Adrenal gland (tissue), 12 donors: ENCODE data around the gene MAPK1IP1L. TPM values are rescaled to one million over a fixed set of nuclear protein-coding genes. Genes with fewer than 3 reads are reported as not detected.

Experiments
- DNase-seq, 7 donors: peaks; one replicate each; pipeline ENCODE4 v3.0.0-alpha.2; 2019 to 2020
- H3K27ac ChIP-seq, 5 donors: fragments of 200-600 bp; sonication (generic) in 4 of 5; 1 replicate in 3 of 5; 2 replicates in 2 of 5; pipeline versions ENCODE4 v1.5.1 to v1.8.0; 2016 to 2020; ENCODE audit warnings: mild to moderate bottlenecking in 1 of 5
- H3K27me3 ChIP-seq: fragments of 200-600 bp; 2 replicates; pipeline ENCODE4 v1.8.0; 2021
- H3K36me3 ChIP-seq, 2 donors: fragments of 200-600 bp; replicated peaks in 1 of 2; 1 replicate in 1 of 2; 2 replicates in 1 of 2; pipeline versions ENCODE4 v1.5.1 to v1.8.0; 2018 to 2022
- H3K4me1 ChIP-seq, 2 donors: fragments of 200-600 bp; replicated peaks in 1 of 2; 1 replicate in 1 of 2; 2 replicates in 1 of 2; pipeline versions ENCODE4 v1.5.1 to v1.8.0; 2018 to 2021
- H3K4me3 ChIP-seq, 4 donors: fragments of 200-600 bp; sonication (generic) in 3 of 4; one replicate each; pipeline ENCODE4 v1.5.1; 2016 to 2018
- H3K9me3 ChIP-seq, 3 donors: fragments of 200-600 bp; sonication (generic) in 1 of 3; replicated peaks in 1 of 3; 1 replicate in 2 of 3; 2 replicates in 1 of 3; pipeline versions ENCODE4 v1.5.1 to v1.8.0; 2016 to 2021
- CTCF ChIP-seq, 6 experiments: fragments of 450-650 bp in 4 of 6; fragments of 200-600 bp in 2 of 6; sonication (generic) in 1 of 6; IDR thresholded peaks; 1 replicate in 5 of 6; 2 replicates in 1 of 6; pipeline versions ENCODE4 v1.5.1 to v1.8.0; 2016 to 2021; ENCODE audit warnings: antibody characterized with exemption in 6 of 6, mild to moderate bottlenecking in 2 of 6, moderate library complexity in 1 of 6
- POLR2A ChIP-seq, 2 donors: fragments of 450-650 bp; IDR thresholded peaks; one replicate each; pipeline ENCODE4 v1.6.1; 2017; ENCODE audit warnings: antibody characterized with exemption in 2 of 2, mild to moderate bottlenecking in 2 of 2, moderate library complexity in 1 of 2
- WGBS, 4 donors: extraction: QIAGEN DNeasy Blood & Tissue Kit in 2 of 4; methylation state at CpG; one replicate each; pipeline versions ENCODE4 v1.1.5 to v1.1.7; 2013 to 2017; 5-methylcytosine and 5-hydroxymethylcytosine counted together
- intact Hi-C, 2 donors: fragments of 100-400 bp; cut with DNase I; formaldehyde crosslinking; loops; one replicate each; pipeline versions ENCODE4 v1.14.1 to v1.15.0; 2022 to 2023
- polyA plus RNA-seq, 3 donors: library from polyadenylated mRNA; stranded (reverse); fragments of 200-250 nt in 2 of 3; fragments of 350-450 nt in 1 of 3; fragmentation: Illumina TruSeq in 1 of 3; extraction: RNeasy Lipid Tissue Mini Kit (QIAGEN cat#74804) in 1 of 3; gene quantifications; one replicate each; pipeline ENCODE4 v1.2.3, GENCODE V29; 2013 to 2014
- total RNA-seq, 9 donors: library from RNA; depleted of rRNA in 4 of 9; stranded (reverse); fragments of >200 nt in 4 of 9; fragments of 120-200 nt in 1 of 9; fragmentation: NEBNext Ultra II Directional in 1 of 9; extraction: Animal tissue kit (Norgen Biotek cat#: 25700) in 1 of 9; gene quantifications; one replicate each; pipeline versions ENCODE4 v1.1.0 to v1.2.4, GENCODE V29; 2013 to 2023
- donor health status: healthy with polysubstance abuse.
- donor health status: Bipolar disorder and iron deficiency.
- donor health status: DM: yes; HTN: yes; CAD: no.
- donor health status: DM: no; HTN: no; CAD: no.
- donor health status: DM: no; HTN: no; CAD: no.
- donor health status: DM: yes; HTN: yes; CAD: no.

Gene MAPK1IP1L
- total and polyA plus RNA-seq, 12 donors = 23.2 to 132 (median 76.5) TPM

- H3K27ac ChIP-seq = no peak overlapping the region
- H3K4me1 ChIP-seq = peaks cover 0 to 23% of the 10 kb centered on the region in 2 donors
- H3K4me3 ChIP-seq = no peak overlapping the region
- H3K36me3 ChIP-seq = peaks cover 0 to 1% of the 10 kb centered on the region in 2 donors
- H3K9me3 ChIP-seq = no peaks in the 10 kb centered on the region
- TF ChIP-seq CTCF (IDR thresholded peaks at IDR 0.05) = no peak
- no peak for TF ChIP-seq POLR2A (IDR thresholded peaks at IDR 0.05)
- no peak for DNase-seq
- intact Hi-C loops = no loop called here
- H3K27me3 ChIP-seq = no peaks in the 10 kb centered on the region
- WGBS, 4 donors = 74 to 89% (median 80%) methylated on average over 2 of the region's 2 CpGs
These were observed 2.5 kb upstream of the MAPK1IP1L start for GRCh38 chr14:55048900-55049436.

- intact Hi-C loops = no loop called here
These were observed 353 bp upstream of the MAPK1IP1L start for GRCh38 chr14:55051165-55051422.

GRCh38 chr14:55052269-55052930 is 953 bp downstream of the MAPK1IP1L start:
- DNase-seq = no peak
- Histone ChIP-seq H3K4me1 (peaks cover 0 to 54% of the 10 kb centered on the region in 2 donors), H3K4me3 (peak overlapping the region in 3 of 4 donors; percentile 73 to 90 (median 87)), H3K27ac (peak overlapping the region; percentile 99 to 100 (median 100)), H3K36me3 (no peaks in the 10 kb centered on the region), H3K27me3 (no peaks in the 10 kb centered on the region), H3K9me3 (no peaks in the 10 kb centered on the region)
- TF ChIP-seq POLR2A (IDR thresholded peaks at IDR 0.05) (no peak), CTCF (IDR thresholded peaks at IDR 0.05) (no peak)
- intact Hi-C loops = no loop called here
- whole genome bisulfite sequencing, 4 donors = 6 to 9% (median 8%) methylated on average over 14 of the region's 14 CpGs

More at GRCh38 chr14:55051165-55051422, 353 bp upstream of the MAPK1IP1L start:
- TF ChIP-seq POLR2A (IDR thresholded peaks at IDR 0.05) (no peak), CTCF (IDR thresholded peaks at IDR 0.05) (no peak)
- no peak for DNase-seq
- Histone ChIP-seq H3K4me3 (peak overlapping the region in 2 of 4 donors; percentile 73 to 87), H3K4me1 (peaks cover 0 to 45% of the 10 kb centered on the region in 2 donors), H3K9me3 (no peaks in the 10 kb centered on the region), H3K27me3 (no peaks in the 10 kb centered on the region), H3K27ac (peak overlapping the region; percentile 55 to 100 (median 100)), H3K36me3 (no peaks in the 10 kb centered on the region)
- 0 to 2% (median 1%) methylated on average over 9 to 10 of the region's 10 CpGs for WGBS, 4 donors

GRCh38 chr14:55053018-55053417 is 1.6 kb downstream of the MAPK1IP1L start:
- H3K27ac ChIP-seq = peak overlapping the region in 4 of 5 donors; percentile 14 to 100 (median 100)
- H3K4me3 ChIP-seq = peak overlapping the region in 1 of 4 donors; percentile 87
- 61 to 66% (median 63%) methylated on average over 6 of the region's 6 CpGs for WGBS, 4 donors
- intact Hi-C loops = no loop called here
- H3K4me1 ChIP-seq = peaks cover 0 to 54% of the 10 kb centered on the region in 2 donors
- DNase-seq = no peak
- no peaks in the 10 kb centered on the region for H3K36me3 ChIP-seq
- no peaks in the 10 kb centered on the region for H3K27me3 ChIP-seq
- TF ChIP-seq POLR2A (IDR thresholded peaks at IDR 0.05) (no peak), CTCF (IDR thresholded peaks at IDR 0.05) (no peak)
- no peaks in the 10 kb centered on the region for H3K9me3 ChIP-seq
